Brain microvascular endothelial cell (primary cell): Measurements from ENCODE around the gene GFRAL.
A peak's percentile ranks its signal among the peaks of the same experiment; 100 is the strongest.

Experiments used
- DNase-seq: peaks from one replicate; pipeline ENCODE4 v3.0.0-alpha.2; 2020
- H3K27ac ChIP-seq: fragments of 250-450 bp; sonication (Bioruptor Pico); 2 replicates; pipeline ENCODE4 v1.5.1; 2020; ENCODE audit warnings: mild to moderate bottlenecking, moderate library complexity
- H3K27me3 ChIP-seq: fragments of 250-450 bp; sonication (Bioruptor Pico); replicated peaks from 2 replicates; pipeline ENCODE4 v1.5.1; 2020; ENCODE audit warnings: mild to moderate bottlenecking
- H3K36me3 ChIP-seq: fragments of 250-450 bp; sonication (Bioruptor Pico); replicated peaks from 2 replicates; pipeline ENCODE4 v1.5.1; 2020; ENCODE audit warnings: mild to moderate bottlenecking
- H3K4me3 ChIP-seq: 2 replicates; pipeline ENCODE4 v1.5.1; 2011; ENCODE audit warnings: low read depth, mild to moderate bottlenecking, control low read depth, low read length, moderate library complexity
- CTCF ChIP-seq: IDR thresholded peaks from 2 replicates; pipeline ENCODE4 v1.5.1; 2011; ENCODE audit warnings: low read depth, mild to moderate bottlenecking, moderate library complexity, low read length, control low read depth, inconsistent platforms; ENCODE audit errors: missing control alignments
- in situ Hi-C: cut with HindIII; loops from 2 replicates; pipeline ENCODE4 v1.10.0; 2017; ENCODE audit warnings: low sequenced_read_pairs, low pct_ligation_motif_present

Gene GFRAL

GRCh38 chr6:55437141-55437540 is 109.9 kb downstream of the GFRAL start:
- H3K27ac ChIP-seq = no peak overlapping the region
- TF ChIP-seq CTCF = no peak
- H3K36me3 ChIP-seq = no peaks in the 10 kb centered on the region
- DNase-seq = no peak
- no peak overlapping the region for H3K4me3 ChIP-seq
- in situ Hi-C loops = no loop called here
- no peaks in the 10 kb centered on the region for H3K27me3 ChIP-seq

- TF ChIP-seq CTCF = no peak
- DNase-seq = no peak
- no peaks in the 10 kb centered on the region for H3K27me3 ChIP-seq
- H3K27ac ChIP-seq = no peak overlapping the region
- in situ Hi-C loops = no loop called here
- no peak overlapping the region for H3K4me3 ChIP-seq
- no peaks in the 10 kb centered on the region for H3K36me3 ChIP-seq
Observed at GRCh38 chr6:55438203-55438602, 110.9 kb downstream of the GFRAL start.

- no peaks in the 10 kb centered on the region for H3K27me3 ChIP-seq
- DNase-seq = no peak
- no peak overlapping the region for H3K27ac ChIP-seq
- in situ Hi-C loops = no loop called here
- no peak for TF ChIP-seq CTCF
- H3K4me3 ChIP-seq = no peak overlapping the region
- H3K36me3 ChIP-seq = no peaks in the 10 kb centered on the region
Observed at GRCh38 chr6:55443238-55444134, 116.2 kb downstream of the GFRAL start.

- DNase-seq = peak; percentile 18
- no peak for TF ChIP-seq CTCF
- Histone ChIP-seq H3K4me3 (no peak overlapping the region), H3K27ac (no peak overlapping the region), H3K27me3 (no peaks in the 10 kb centered on the region), H3K36me3 (no peaks in the 10 kb centered on the region)
- in situ Hi-C loops = no loop called here
Observed at GRCh38 chr6:55445648-55446204, 118.5 kb downstream of the GFRAL start.

GRCh38 chr6:55447891-55448290 is 120.6 kb downstream of the GFRAL start:
- Histone ChIP-seq H3K27ac (no peak overlapping the region), H3K36me3 (no peaks in the 10 kb centered on the region), H3K27me3 (no peaks in the 10 kb centered on the region), H3K4me3 (no peak overlapping the region)
- TF ChIP-seq CTCF = no peak
- DNase-seq = no peak
- in situ Hi-C loops = no loop called here

- Histone ChIP-seq H3K27ac (no peak overlapping the region), H3K4me3 (no peak overlapping the region), H3K36me3 (no peaks in the 10 kb centered on the region), H3K27me3 (no peaks in the 10 kb centered on the region)
- no peak for TF ChIP-seq CTCF
- in situ Hi-C loops = no loop called here
- DNase-seq = no peak
Observed at GRCh38 chr6:55448451-55448850, 121.2 kb downstream of the GFRAL start.
